Endodermal cell (in vitro differentiated cells): ENCODE measurements around the gene STOML2. TPM values are rescaled to one million over a fixed set of nuclear protein-coding genes. Genes with fewer than 3 reads are reported as not detected.
A peak's percentile ranks its signal among the peaks of the same experiment; 100 is the strongest.

Experiments used
- DNase-seq: peaks from one replicate; pipeline ENCODE4 v3.0.0-alpha.2; 2017
- H3K27ac ChIP-seq: 2 replicates; pipeline ENCODE4 v1.5.1; 2013; ENCODE audit warnings: mild to moderate bottlenecking, low read depth, low read length, moderate library complexity
- H3K27me3 ChIP-seq: 2 replicates; pipeline ENCODE4 v1.6.1; 2013; ENCODE audit warnings: mild to moderate bottlenecking, low read length, moderate library complexity; ENCODE audit not compliant: insufficient read depth, control insufficient read depth, poor library complexity, severe bottlenecking
- H3K36me3 ChIP-seq: 2 replicates; pipeline ENCODE4 v1.7.0; 2013; ENCODE audit warnings: mild to moderate bottlenecking, low read length, moderate library complexity; ENCODE audit not compliant: control insufficient read depth, insufficient read depth
- H3K4me1 ChIP-seq: one replicate; pipeline ENCODE4 v1.7.0; 2013; ENCODE audit warnings: low read length; ENCODE audit not compliant: control insufficient read depth, insufficient read depth
- H3K4me3 ChIP-seq: 2 replicates; pipeline ENCODE4 v1.5.1; 2013; ENCODE audit warnings: mild to moderate bottlenecking, low read length, moderate library complexity
- H3K9ac ChIP-seq: 2 replicates; pipeline ENCODE4 v1.6.1; 2013; ENCODE audit warnings: mild to moderate bottlenecking, low read length, moderate library complexity; ENCODE audit not compliant: poor library complexity, severe bottlenecking; ENCODE audit errors: extremely low read depth
- H3K9me3 ChIP-seq: 2 replicates; pipeline ENCODE4 v1.6.1; 2013; ENCODE audit warnings: mild to moderate bottlenecking, low read length, moderate library complexity; ENCODE audit not compliant: control insufficient read depth
- H3K27ac Mint-ChIP-seq: 2 replicates; pipeline ENCODE4 v1.8.0; 2020; ENCODE audit warnings: mixed read lengths
- H3K27me3 Mint-ChIP-seq: 2 replicates; pipeline ENCODE4 v1.8.0; 2021; ENCODE audit warnings: mild to moderate bottlenecking, mixed read lengths; ENCODE audit not compliant: insufficient read depth
- H3K36me3 Mint-ChIP-seq: 2 replicates; pipeline ENCODE4 v1.8.0; 2020; ENCODE audit warnings: low read depth, mixed read lengths
- H3K4me1 Mint-ChIP-seq: 2 replicates; pipeline ENCODE4 v1.8.0; 2020; ENCODE audit warnings: mixed read lengths
- H3K4me3 Mint-ChIP-seq: 2 replicates; pipeline ENCODE4 v1.8.0; 2020; ENCODE audit warnings: mild to moderate bottlenecking, moderate library complexity, mixed read lengths
- H3K9me3 Mint-ChIP-seq: 2 replicates; pipeline ENCODE4 v1.8.0; 2020; ENCODE audit warnings: mild to moderate bottlenecking, mixed read lengths
- CTCF ChIP-seq: fragments of 200-600 bp; sonication (generic); conservative IDR thresholded peaks from 2 replicates; pipeline ENCODE4 v1.5.0; 2021; ENCODE audit warnings: antibody characterized with exemption, mild to moderate bottlenecking
- WGBS, 2 experiments: methylation state at CpG; one replicate each; pipeline versions ENCODE4 v1.1.5 to v1.1.7; 2013; ENCODE audit warnings: missing lambda C conversion rate in 2 of 2, mixed read lengths in 1 of 2; ENCODE audit not compliant: insufficient coverage in 1 of 2, insufficient read length in 1 of 2; 5-methylcytosine and 5-hydroxymethylcytosine counted together
- total RNA-seq, 2 donors: library from RNA; stranded (reverse); fragmentation: NEBNext Ultra II Directional in 1 of 2; extraction: Animal tissue kit (Norgen Biotek cat#: 25700) in 1 of 2; gene quantifications; 2 replicates in 1 of 2; 3 replicates in 1 of 2; pipeline ENCODE4 v1.2.1, GENCODE V29; 2021

Gene STOML2
- total RNA-seq, 2 donors from 2014 or later: 158 to 201 TPM

- Histone ChIP-seq H3K4me3 (peak overlapping the region; percentile 94), H3K36me3 (peaks cover 34% of the 10 kb centered on the region), H3K27ac (no peak overlapping the region), H3K4me1 (peaks cover 3% of the 10 kb centered on the region), H3K9me3 (no peaks in the 10 kb centered on the region), H3K27me3 (no peaks in the 10 kb centered on the region), H3K9ac (peak overlapping the region; percentile 77)
- H3K9me3 Mint-ChIP-seq: no peaks in the 10 kb centered on the region
- H3K36me3 Mint-ChIP-seq: peaks cover 39% of the 10 kb centered on the region
- peaks cover 10% of the 10 kb centered on the region for H3K4me1 Mint-ChIP-seq
- WGBS, 2 experiments: 1 to 9% methylated on average over 10 of the region's 10 CpGs
- H3K27ac Mint-ChIP-seq: peak overlapping the region; percentile 89
- TF ChIP-seq CTCF: no peak
- no peaks in the 10 kb centered on the region for H3K27me3 Mint-ChIP-seq
- H3K4me3 Mint-ChIP-seq: peak overlapping the region; percentile 80
- no peak for DNase-seq
Observed at GRCh38 chr9:35079041-35079425, 23.9 kb downstream of the STOML2 start.

GRCh38 chr9:35078066-35078465, 24.9 kb downstream of the STOML2 start:
- Histone ChIP-seq H3K27me3 (no peaks in the 10 kb centered on the region), H3K4me3 (peak overlapping the region; percentile 94), H3K36me3 (peaks cover 44% of the 10 kb centered on the region), H3K9ac (peak overlapping the region; percentile 77), H3K4me1 (peaks cover 3% of the 10 kb centered on the region), H3K9me3 (no peaks in the 10 kb centered on the region), H3K27ac (no peak overlapping the region)
- WGBS, 2 experiments: 82 to 88% methylated on average over 4 of the region's 4 CpGs
- Mint-ChIP-seq H3K9me3 (no peaks in the 10 kb centered on the region), H3K36me3 (peaks cover 45% of the 10 kb centered on the region), H3K4me3 (peak overlapping the region; percentile 80), H3K27me3 (no peaks in the 10 kb centered on the region), H3K4me1 (peaks cover 11% of the 10 kb centered on the region), H3K27ac (peak overlapping the region; percentile 89)
- no peak for TF ChIP-seq CTCF
- no peak for DNase-seq

- Mint-ChIP-seq H3K9me3 (no peaks in the 10 kb centered on the region), H3K4me1 (peaks cover 14% of the 10 kb centered on the region), H3K4me3 (no peak overlapping the region), H3K36me3 (peaks cover 45% of the 10 kb centered on the region), H3K27ac (no peak overlapping the region), H3K27me3 (no peaks in the 10 kb centered on the region)
- Histone ChIP-seq H3K36me3 (peaks cover 44% of the 10 kb centered on the region), H3K4me3 (no peak overlapping the region), H3K27ac (no peak overlapping the region), H3K4me1 (peaks cover 3% of the 10 kb centered on the region), H3K27me3 (no peaks in the 10 kb centered on the region), H3K9me3 (no peaks in the 10 kb centered on the region), H3K9ac (no peak overlapping the region)
- no peak for TF ChIP-seq CTCF
- DNase-seq: no peak
- 90% methylated on average over 4 of the region's 4 CpGs for WGBS, 2 experiments
Observed at GRCh38 chr9:35076848-35077247, 26.1 kb downstream of the STOML2 start.
